LHCN-M2 (cell line): ENCODE data around the gene PGBD5. TPM values are rescaled to one million over a fixed set of nuclear protein-coding genes. Genes with fewer than 3 reads are reported as not detected.

Experiments used
- DNase-seq: peaks from one replicate; pipeline ENCODE4 v3.0.0-alpha.2; 2012; ENCODE audit warnings: low read depth
- total RNA-seq: library from RNA; depleted of rRNA; stranded (reverse); fragments of >200 nt; gene quantifications from 2 replicates; pipeline ENCODE4 v1.2.3, GENCODE V29; 2014

PGBD5 gene
- total RNA-seq, 1 experiment from 2014 or later: 0.29 TPM

DNA sequence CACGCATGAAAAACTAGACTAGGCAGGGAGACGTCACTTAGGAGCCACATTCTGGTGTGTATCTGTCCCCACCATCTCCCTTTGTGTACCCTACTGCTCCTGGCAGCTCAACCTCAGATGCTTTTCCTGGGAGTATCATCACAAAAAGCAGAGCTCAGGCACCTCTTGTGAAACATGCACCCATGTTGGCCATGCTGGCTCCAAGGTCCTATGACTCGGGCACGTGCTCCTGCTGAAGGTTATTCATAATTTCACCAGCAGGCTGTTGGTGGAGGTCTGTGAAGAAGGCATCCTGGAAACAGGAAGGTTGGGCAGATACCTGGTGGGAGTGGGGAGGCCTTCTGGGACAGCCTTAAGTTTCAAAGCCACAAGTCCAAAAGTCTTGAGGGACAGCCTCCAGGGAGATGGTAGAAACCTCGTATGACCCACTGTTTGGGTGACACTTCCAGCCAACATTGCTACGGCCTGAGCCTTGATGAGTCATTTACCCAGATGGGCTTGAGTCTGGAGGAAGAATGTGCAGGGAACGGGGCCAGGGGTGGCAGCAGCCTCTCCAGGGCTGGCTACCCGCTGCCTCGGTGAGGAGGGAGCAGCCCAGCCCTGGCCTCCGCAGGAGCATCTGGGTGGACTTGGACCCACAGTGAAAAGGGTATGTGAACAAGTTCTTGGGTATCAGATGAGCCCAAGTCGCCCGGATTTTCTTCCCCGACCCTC lies 75.8 kb downstream of the PGBD5 start:
- DNase-seq: no peak

DNA sequence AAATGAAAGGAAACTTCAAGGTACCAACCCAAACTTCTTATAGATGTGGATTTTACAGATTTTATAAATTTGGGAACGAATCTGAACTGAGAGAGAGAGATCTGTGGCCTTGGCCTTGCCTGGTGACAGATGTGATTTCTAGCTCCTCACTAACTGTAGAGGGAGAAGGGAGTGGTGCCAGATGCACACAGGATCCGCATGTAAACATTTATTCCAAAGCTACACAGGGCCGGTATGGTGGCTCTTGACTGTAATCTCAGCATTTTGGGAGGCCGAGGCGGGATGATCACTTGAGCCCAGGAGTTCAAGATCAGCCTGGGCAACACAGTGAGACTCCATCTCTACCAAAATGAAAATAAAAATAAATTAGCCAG lies 77.1 kb downstream of the PGBD5 start:
- DNase-seq: no peak

DNA sequence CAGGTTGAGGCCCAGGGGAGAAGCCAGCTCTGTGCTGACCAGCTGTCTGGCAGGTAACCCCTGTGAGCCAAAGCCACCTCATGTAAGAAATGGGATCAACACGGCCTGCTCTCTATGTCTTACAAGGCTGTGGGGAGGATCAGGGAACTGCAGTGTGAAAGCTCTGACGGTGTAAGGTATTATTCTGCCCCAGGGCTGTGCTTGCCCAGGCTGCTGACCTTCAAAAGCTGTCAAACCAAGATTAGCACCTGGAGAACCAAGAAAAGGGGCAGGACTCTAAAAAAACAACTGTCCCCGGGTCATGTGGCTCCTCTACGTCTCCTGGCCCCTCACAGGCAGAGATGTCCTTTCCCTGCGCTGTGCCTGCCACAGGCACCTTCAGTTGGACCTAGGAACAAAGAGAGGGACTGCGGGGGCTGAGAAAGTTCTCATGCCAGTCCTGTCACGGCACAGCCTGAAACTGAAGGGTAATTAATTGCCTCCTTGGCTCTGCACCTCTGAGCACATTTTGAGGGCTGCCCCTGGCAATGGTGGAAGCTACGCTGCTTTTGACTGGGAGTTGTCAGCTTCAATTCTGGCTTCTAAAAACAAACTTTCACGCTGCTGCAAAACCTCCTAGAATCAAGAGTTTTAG lies 77.6 kb downstream of the PGBD5 start:
- no peak for DNase-seq

DNA sequence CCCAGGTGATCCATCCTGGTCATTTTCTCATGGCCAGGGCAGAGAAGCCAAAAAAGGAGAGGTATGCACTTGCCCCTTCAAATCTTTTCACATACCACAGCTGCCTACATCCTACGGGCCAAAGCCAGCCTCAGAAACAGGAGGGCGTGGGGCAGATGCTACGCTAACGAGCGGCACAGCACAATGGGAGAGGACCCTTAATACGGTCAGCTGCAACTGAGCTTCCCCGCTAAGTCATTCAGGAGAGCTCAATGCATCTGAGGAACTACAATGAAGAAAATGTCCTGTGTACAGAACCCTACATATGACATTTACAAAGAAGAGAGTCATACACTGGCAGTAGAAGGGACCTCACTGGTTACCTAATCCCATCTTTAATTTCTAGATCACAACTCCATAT lies 78.2 kb downstream of the PGBD5 start:
- DNase-seq: no peak

DNA sequence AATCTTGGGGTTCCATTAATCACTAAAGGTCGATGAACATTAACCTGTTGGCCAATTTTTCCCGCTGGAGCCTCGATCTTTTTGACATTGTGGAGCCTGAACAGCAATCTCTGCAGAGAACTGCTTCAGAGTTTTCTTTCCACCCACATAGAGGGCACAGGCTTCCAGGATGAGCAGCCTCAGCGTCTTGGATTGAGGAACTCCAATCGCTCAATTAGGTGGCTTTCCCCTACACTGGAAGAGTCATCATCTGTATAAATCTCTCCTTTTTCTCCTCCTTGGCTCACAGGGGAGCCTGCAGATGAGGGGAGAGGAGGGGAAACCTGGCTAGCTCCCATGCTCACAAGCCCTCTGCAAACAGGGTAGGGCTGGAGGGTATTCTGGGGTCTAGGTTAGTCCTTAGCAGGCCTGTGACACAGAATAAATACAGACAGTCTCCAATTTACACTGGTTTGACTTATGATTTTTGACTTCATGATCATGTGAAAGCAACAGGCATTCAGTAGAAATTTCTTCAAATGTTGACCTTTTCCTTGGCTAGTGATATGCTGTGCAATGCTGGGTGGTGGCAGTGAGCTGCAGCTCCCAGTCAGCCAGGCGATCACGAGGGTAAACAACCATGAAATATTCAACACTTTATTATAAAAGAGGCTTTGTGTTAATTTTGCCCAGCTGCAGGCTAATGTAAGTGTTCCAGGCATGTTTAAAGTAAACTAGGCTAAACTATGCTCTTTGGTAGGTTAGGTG lies 80.8 kb downstream of the PGBD5 start:
- no peak for DNase-seq

DNA sequence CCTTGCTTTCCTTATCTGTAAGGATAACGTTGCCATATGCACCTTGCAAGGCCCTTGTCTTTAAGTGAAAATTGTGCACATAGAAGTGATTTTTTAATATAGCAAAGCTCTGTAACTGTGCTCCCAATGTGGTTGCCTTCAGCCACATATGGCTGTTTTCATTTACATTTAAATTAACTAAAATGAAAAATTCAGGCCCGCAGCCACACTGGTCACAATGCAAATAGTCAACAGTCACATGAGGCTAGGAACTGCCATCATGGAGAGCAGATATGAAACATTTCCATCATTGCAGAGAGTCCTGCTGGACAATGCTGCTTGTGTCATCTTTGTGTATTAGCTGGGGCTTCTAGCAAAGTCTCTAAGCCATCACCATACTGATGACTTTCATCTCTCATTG lies 83.4 kb downstream of the PGBD5 start:
- DNase-seq: no peak

DNA sequence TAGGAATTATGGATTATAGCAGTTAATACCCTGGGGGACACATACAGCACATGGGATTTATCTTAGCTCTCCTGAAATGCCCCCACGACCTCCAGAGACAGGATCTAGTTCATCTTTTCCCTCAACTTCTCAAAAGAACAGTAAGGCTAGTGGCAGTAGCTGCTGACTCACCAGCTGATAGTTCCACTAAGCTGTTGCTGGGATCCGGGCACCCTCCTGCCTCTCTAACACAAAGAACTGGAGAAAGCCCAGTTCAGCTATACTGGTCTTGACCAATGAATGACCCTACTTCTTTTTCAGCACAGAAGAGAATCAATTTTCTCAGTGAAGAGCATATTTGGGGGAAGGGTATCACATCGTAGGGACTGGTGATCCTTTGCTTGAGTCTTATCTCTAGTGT lies 84.1 kb downstream of the PGBD5 start:
- no peak for DNase-seq

DNA sequence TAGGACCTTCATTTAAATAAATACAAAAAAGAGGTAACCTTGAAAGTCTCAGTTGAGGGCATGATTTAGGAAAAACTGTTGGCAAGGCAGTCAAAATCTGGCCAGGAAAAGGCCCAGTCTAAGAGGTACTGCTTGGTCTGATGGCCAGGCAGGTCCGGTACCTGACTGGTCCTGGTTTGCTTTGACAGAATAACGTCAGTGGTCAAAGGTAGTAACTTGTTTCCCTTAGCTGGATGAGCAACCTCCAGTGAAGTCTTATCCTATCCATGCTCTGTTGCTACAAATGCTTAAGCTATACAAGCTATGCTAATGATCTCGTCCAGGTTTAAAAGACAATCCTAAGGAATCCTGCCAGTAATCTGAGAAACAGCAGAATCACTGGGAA lies 85.0 kb downstream of the PGBD5 start:
- DNase-seq: no peak

DNA sequence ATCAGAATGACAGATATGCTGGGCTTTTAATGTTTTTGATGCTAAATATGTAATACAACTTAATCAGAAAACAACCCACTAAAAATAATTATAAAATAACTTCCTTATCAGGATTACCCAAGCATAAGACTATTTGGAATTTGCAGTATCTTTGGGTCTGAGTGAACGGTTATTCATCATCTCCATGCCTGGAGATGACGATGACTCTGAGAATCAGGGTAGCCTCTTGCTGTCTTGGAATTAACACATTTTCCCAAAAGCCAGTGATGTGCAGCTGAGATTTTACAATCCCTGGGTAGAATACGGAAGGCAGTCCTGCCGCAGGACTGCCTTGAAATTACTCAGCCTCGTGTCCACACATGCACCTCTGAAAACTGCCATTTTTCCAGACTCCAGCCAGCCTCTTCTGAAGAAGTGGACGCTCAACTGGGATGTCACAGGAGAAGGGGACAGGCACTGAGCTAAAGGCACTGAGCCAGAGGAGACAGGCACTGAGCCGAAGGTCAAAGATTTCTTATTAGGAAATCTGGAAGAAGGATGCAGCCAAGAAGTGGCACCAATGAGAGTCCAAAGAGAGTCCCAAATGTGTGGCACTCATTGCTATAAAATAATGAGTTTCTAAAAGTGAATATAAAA lies 85.5 kb downstream of the PGBD5 start:
- DNase-seq: no peak

DNA sequence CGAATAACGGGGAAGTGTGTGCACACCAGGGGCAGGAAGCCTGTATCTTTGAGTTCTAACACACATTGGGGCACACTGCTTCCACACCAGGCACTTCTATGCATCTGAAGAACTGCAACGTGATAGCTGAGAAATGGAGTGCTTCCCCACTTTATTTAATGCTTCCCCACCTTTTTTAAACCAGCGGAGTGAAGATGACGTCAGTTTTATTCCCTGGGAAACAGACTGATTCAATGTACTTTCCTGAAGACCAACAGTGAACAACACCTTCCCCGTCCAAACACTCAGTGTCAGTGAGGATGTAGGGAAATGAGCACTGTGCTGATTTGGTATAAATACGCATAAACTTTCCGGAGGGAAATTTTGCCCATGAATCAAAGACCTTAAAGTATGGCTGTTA lies 87.1 kb downstream of the PGBD5 start:
- DNase-seq: no peak

DNA sequence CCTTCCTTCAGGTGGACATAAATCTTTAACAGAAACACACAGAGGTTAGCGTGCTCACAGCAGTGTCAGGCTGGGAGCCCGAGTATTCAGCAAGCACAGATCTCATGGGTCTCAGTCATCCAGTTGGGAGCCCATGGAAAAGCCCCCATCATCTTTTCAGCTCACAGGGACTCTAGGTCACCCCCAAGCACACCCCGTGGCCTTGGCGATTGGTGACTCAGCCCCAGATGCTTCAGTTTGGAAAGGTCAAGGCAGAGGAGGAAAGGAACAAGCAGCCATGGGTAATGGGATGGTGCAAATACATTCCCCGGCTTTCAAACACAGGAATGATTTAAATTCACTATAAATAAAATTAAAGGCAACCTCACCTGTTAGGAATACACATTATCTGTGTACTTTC lies 88.9 kb downstream of the PGBD5 start:
- no peak for DNase-seq

DNA sequence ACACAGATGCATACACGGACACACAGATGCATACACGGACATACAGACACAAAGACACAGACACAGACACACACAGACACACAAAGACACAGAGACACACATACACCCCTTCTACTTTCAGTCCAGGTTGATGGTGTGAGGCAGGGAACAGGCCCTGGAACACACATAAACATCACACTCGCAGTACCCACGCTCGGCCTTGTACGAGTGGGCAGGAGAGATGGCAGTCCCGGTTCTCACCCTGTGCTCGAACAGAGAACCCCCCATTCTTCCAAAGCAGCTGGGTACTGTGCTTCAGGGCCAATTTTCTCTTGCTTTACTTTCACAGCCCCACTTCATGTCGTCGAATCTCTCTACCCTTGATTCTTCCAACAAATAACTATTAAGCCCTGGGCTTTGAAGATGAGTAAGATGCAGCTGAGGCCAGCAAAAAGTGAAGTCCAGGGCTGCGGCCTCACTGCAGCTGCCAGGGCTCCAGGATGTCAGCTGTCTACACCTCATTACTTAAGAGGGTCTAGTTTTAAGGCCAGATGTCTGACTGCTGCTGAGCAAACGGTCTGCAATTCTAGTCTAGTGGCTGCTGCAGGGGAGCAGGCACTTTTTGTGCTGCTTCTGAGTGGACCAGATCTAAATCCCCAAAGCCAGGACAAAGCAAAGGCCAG lies 90.1 kb downstream of the PGBD5 start:
- peak; percentile 68 for DNase-seq

DNA sequence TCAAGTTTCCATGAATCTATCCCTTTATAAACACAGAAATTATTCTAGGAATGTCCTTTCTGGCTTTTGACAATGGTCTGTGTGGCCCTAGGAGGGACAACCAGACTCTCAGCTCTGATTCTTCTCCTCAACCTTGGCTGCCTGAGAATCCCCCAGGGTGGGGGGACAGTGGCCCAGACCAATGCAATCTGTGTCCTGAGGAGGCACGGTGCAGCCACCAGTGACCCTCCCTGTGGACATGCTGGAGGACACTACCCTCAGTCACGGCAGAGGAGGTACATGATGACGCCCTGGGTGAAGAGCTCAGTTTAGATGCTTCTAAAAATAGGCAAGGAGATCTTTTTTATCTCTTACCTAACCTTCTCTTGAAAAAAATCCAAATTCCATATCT lies 91.7 kb downstream of the PGBD5 start:
- DNase-seq: no peak

DNA sequence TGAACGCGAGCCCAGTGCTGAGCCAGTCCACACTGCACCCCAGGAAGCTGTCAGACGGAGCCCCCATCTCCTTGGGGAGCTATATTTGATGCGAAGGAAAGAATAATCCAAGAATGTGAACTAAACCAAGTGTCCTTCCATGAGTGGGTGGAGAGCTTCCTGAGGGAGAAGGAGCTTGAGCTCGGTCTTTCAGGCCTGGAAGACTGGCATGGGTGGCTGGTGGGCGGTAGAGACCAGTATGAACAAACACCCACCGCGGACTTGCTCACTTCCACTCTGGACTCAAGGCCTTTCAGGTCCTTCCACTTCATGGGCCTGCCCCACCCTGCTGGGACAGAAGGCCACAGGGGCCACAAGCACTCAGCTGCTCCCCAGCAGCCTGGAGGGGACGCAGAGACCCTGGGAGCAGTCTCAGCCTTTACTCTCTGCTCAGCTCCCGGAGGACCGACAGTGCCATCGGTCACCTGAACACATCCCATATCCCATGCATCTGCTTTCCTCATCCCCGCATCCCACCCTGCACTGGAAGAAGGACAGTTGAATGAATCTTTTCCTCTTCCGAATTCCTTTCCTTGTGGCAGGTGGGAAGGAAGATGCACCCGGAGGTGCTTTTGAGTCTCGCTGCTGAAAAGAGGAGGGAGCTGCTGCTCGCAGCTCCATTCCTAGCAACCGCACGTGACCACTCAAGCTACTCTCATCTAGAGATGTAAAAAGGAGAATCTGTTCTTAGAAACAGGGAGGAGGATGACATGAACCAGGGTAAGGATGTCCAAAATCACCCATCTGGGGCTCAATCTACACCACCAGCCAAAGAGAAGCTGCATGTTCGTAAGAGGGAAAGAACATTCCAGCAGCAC lies 92.3 kb downstream of the PGBD5 start:
- no peak for DNase-seq

DNA sequence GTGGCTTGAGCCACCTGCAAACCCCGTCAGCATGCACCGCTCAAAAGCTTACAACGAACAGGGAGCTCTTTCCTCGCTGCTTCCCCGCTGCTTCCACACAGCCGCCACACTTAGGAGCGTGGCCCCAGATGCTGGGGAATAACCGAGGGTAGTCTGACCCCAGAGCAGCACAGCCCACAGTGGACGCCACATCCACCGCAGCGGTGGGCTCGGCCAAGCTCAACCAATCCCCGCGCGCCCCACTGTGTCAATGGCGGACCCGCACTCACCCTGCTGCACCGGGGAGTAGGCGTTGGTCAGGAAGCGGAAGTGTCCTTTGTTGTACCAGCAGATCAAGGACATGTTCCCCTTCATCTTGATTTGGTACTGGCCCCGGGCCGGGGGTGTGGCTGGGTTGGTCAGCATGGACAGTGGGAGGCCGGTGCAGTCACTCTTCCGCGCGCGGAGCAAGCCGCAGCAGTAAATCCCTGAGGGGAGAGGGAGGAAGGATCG lies 93.5 kb downstream of the PGBD5 start:
- DNase-seq: no peak

DNA sequence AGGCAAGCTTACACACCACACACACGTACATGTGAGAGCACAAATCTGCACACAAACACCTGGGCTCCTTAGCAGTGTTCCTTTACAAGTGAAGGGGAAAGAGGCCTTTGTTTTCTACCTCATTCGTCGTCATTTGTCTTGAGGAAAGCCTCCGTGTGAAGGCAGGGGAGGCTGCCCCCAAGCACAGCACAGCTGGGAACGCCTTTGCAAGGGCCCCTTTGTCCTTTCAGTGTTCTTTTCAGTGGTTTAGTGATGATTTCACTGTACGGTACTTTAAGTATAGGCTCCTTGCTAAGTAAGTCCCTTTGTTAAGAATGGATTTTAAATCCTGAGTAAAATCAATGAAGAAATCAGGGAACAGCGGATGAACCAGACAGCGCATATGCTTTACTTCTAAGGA lies 94.1 kb downstream of the PGBD5 start:
- DNase-seq: no peak

DNA sequence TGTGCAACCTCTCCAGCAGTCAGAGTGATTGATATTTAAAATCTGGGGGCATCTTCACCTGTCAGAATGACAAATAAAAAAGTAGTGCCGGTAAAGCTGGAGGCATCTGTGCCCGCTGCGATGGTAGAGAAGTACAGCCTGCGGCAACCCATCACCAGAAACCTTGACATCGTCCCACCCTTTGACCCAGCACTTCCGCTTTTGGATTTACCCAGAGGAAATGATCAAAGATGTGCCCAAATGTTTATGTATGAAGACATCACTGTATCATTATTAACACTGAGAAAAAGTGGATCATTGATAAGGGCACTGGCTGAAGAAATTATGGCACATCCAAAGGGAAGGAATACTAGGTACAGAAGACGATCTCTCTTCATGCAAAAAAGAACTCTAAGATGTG lies 96.0 kb downstream of the PGBD5 start:
- DNase-seq: no peak

DNA sequence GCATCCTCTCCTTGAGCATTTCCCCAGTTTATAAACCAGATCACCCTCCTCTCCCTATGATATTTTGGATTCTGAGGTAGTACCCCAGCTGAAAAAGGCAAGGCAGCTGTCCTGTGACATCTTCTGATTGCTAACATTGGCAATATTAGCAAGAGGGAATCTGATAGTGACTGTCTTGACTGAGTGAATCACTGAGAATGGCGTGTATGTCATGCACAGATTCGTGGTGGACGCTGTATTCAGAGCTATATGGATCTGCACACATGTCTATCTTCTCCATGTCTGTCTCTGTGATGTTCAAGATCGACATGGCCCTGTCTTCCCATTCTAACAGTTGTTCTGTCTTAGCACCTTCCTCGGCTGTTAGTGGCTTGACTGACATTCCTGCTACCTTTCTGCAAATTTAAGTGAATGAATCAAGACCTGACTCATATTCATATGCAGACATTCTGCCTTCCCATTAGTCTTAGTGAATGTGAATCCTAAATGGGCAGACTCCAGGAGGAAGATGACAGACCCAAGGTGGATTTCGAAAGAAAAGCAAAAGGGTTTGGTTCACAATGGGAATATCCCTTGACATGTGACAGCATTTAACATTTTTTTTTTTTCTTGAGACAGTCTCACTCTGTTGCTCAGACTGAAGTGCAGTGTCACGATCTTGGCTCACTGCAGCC lies 97.7 kb downstream of the PGBD5 start:
- DNase-seq: peak; percentile 4

DNA sequence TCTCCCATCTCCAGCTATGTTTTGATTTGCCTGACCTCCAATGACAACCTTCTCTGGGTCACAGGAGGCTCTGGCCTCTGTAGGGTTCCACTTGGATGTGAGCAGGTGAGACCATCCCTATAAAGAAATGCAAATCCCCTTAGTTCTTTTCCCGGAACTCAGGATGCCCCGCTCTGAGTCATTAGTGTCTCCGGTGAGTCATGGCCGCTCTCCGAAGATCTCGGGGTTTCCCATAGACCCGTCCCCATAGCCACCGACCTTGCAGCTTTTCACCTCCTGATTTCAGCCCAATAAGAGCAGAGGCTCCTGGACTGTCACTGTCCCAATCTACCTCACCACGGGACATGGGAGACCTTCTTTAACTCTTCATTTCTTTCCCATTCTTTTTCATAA lies 98.2 kb downstream of the PGBD5 start:
- DNase-seq: no peak
